ENCODE measurements around the gene DHX40. TPM values are rescaled to one million over a fixed set of nuclear protein-coding genes. Genes with fewer than 3 reads are reported as not detected.
A peak's percentile ranks its signal among the peaks of the same experiment; 100 is the strongest.

The DHX40 gene
- total and polyA plus RNA-seq, 2 of the 13 experiments (the other 11 are each of a cell fraction or from before 2014, with no cell fraction given) = 22.2 to 37.0 TPM

GRCh38 chr17:59617156-59617732, 51.8 kb downstream of the DHX40 start:
- Histone ChIP-seq H3K9me3 (ENCODE audit: low read length) (no peaks in the 10 kb centered on the region), H3K4me1 (ENCODE audit: insufficient read depth, low read length) (peaks cover 24% of the 10 kb centered on the region), H2AFZ (ENCODE audit: low read length) (no peak overlapping the region), H3K79me2 (ENCODE audit: insufficient read depth, low read length) (peaks cover 41% of the 10 kb centered on the region), H4K20me1 (ENCODE audit: insufficient read depth, low read length) (peaks cover 16% of the 10 kb centered on the region), H3K27ac (ENCODE audit: extremely low read length, insufficient read depth, low read length) (no peak overlapping the region), H3K4me3 (replicated peaks in 1 of 3; ENCODE audit: insufficient read depth in 1 of 3, low read depth in 2 of 3, low read length in 3 of 3) (no peak overlapping the region), H3K9ac (ENCODE audit: insufficient read depth, low read depth, low read length) (no peak overlapping the region), H3K4me2 (ENCODE audit: low read depth, low read length) (peak overlapping the region; percentile 86; the same call in 1 of the 2 replicates), H3K36me3 (replicated peaks in 1 of 2; ENCODE audit: control insufficient read depth in 1 of 2, insufficient read depth in 2 of 2, low read length in 2 of 2) (no peaks in the 10 kb centered on the region), H3K27me3 (ENCODE audit: control insufficient read depth in 1 of 2, insufficient read depth in 2 of 2, low read length in 2 of 2) (no peaks in the 10 kb centered on the region; a peak in 2 of 5 replicates)
- FAIRE-seq (peak; percentile 4), DNase-seq (ENCODE audit: low spot score) (no peak), ATAC-seq (no peak)
- BruUV-seq (replicated peaks) = no TSS peak
- no peak for TF ChIP-seq LCORL (IDR thresholded peaks at IDR 0.05)
- TF ChIP-seq LCORL (CRISPR knock-in tag; IDR thresholded peaks at IDR 0.05) = 0 out of 2 replicates have a peak, but pooled peaks have one; percentile 28
- TF ChIP-seq PAXIP1 (CRISPR knock-in tag; conservative IDR thresholded peaks at IDR 0.05) = no peak
- in situ Hi-C loops (cut with HindIII; ENCODE audit: extremely low pct_ligation_motif_present, low pct_unique_long_range_greater_than_20kb) (no loop called here), intact Hi-C loops (cut with micrococcal nuclease; ENCODE audit: unreplicated experiment) (loop anchor here (5.0 kb wide), 1 partner anchor 95 kb away; no protein-coding TSS in a partner anchor)
- ChIA-PET CTCF (ENCODE audit: low intra/inter-chr PET ratio, low total read pairs) (no interaction called here), POLR2A (interaction anchor here (1.3 to 4.7 kb wide), 4 partner anchors 11 to 461 kb away, joined by 4 to 49 read pairs (median 16); partner anchors contain the start of genes DHX40, HEATR6, PTRH2 and VMP1)
- 97% methylated on average over 1 of the region's 1 CpG for WGBS (ENCODE audit: low lambda C conversion rate)

- intact Hi-C loops (cut with micrococcal nuclease; ENCODE audit: unreplicated experiment) = loop anchor here (2.0 to 5.0 kb wide), 2 partner anchors 97 to 154 kb away; no protein-coding TSS in a partner anchor
- FAIRE-seq (no peak), DNase-seq (ENCODE audit: low spot score) (no peak), ATAC-seq (no peak)
- Histone ChIP-seq H2AFZ (ENCODE audit: low read length) (no peak overlapping the region), H3K4me3 (replicated peaks in 1 of 3; ENCODE audit: insufficient read depth in 1 of 3, low read depth in 2 of 3, low read length in 3 of 3) (peak overlapping the region; percentile 94 to 99 (median 94)), H3K36me3 (replicated peaks in 1 of 2; ENCODE audit: control insufficient read depth in 1 of 2, insufficient read depth in 2 of 2, low read length in 2 of 2) (no peaks in the 10 kb centered on the region; a peak in 1 of 5 replicates), H3K9ac (ENCODE audit: insufficient read depth, low read depth, low read length) (peak overlapping the region; percentile 98), H3K9me3 (ENCODE audit: low read length) (no peaks in the 10 kb centered on the region), H3K4me1 (ENCODE audit: insufficient read depth, low read length) (peaks cover 42% of the 10 kb centered on the region), H3K27me3 (ENCODE audit: control insufficient read depth in 1 of 2, insufficient read depth in 2 of 2, low read length in 2 of 2) (no peaks in the 10 kb centered on the region; a peak in 2 of 5 replicates), H3K79me2 (ENCODE audit: insufficient read depth, low read length) (peaks cover 58% of the 10 kb centered on the region), H3K27ac (ENCODE audit: extremely low read length, insufficient read depth, low read length) (peak overlapping the region; percentile 97), H3K4me2 (ENCODE audit: low read depth, low read length) (peak overlapping the region; percentile 86), H4K20me1 (ENCODE audit: insufficient read depth, low read length) (peaks cover 33% of the 10 kb centered on the region)
- in situ Hi-C loops (cut with HindIII; ENCODE audit: extremely low pct_ligation_motif_present, low pct_unique_long_range_greater_than_20kb) = no loop called here
- ChIA-PET CTCF (ENCODE audit: low intra/inter-chr PET ratio, low total read pairs) (no interaction called here), POLR2A (interaction anchor here (0.6 to 4.7 kb wide), 36 partner anchors 10 to 1256 kb away, joined by 3 to 49 read pairs (median 4); partner anchors contain the start of genes APPBP2, DHX40, GDPD1 and PPM1D)
- TSS peak; percentile 92 for BruUV-seq (replicated peaks)
- WGBS (ENCODE audit: low lambda C conversion rate) = 0% methylated on average over 11 of the region's 11 CpGs
- no peak for TF ChIP-seq ZNF337 (CRISPR knock-in tag; IDR thresholded peaks at IDR 0.05; ENCODE audit: borderline replicate concordance, low read depth)
- TF ChIP-seq ZNF780A (CRISPR knock-in tag; IDR thresholded peaks at IDR 0.05) = no peak
- TF ChIP-seq ZBTB49 (CRISPR knock-in tag; IDR thresholded peaks at IDR 0.05; ENCODE audit: borderline replicate concordance) = no peak
- TF ChIP-seq ZNF710 (CRISPR knock-in tag; IDR thresholded peaks at IDR 0.05; ENCODE audit: borderline replicate concordance) = peak; percentile 13; the same call in 1 of the 2 replicates
- TF ChIP-seq TP53 (CRISPR knock-in tag; conservative IDR thresholded peaks at IDR 0.05) = 0 out of 2 replicates have a peak, but pooled peaks have one; percentile 25
- no peak for TF ChIP-seq KAT8 (CRISPR knock-in tag; IDR thresholded peaks at IDR 0.05)
These were observed 53.6 kb downstream of the DHX40 start for GRCh38 chr17:59619035-59619297.

Measured in HepG2 (cell line).